Smooth muscle cell of trachea (primary cell): ENCODE measurements around the gene CYB5RL. TPM values are rescaled to one million over a fixed set of nuclear protein-coding genes. Genes with fewer than 3 reads are reported as not detected.

Source experiments
- total RNA-seq: library from RNA; depleted of rRNA; stranded (reverse); fragments of >200 nt; gene quantifications from 2 replicates; pipeline ENCODE4 v1.2.1, GENCODE V29; 2014

CYB5RL gene
- total RNA-seq = 12.2 and 12.9 TPM in 2 replicates

DNA sequence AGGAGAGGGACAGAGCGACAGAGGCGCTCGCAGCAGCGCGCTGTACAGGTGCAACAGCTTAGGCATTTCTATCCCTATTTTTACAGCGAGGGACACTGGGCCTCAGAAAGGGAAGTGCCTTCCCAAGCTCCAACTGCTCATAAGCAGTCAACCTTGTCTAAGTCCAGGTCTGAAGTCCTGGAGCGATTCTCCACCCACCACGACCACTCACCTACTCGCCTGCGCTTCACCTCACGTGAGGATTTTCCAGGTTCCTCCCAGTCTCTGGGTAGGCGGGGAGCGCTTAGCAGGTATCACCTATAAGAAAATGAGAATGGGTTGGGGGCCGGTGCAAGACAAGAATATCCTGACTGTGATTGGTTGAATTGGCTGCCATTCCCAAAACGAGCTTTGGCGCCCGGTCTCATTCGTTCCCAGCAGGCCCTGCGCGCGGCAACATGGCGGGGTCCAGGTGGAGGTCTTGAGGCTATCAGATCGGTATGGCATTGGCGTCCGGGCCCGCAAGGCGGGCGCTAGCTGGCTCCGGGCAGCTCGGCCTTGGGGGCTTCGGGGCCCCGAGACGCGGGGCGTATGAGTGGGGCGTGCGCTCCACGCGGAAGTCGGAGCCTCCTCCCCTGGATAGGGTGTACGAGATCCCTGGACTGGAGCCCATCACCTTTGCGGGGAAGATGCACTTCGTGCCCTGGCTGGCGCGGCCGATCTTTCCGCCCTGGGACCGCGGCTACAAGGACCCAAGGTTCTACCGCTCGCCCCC lies at the start of gene CYB5RL, which contains the start of gene MRPL37:
CYB5RL (minus strand) TSS at position 266 of the 754 bp plus-strand sequence. CDS start 4,414 bp downstream, outside the sequence.
MRPL37 (plus strand) TSS at position 403 of the 754 bp plus-strand sequence; CDS start at position 480, 77 bp downstream.

GRCh38 chr1:54152696-54153095 lies 47.1 kb downstream of the CYB5RL start, which contains the start of gene CDCP2:
TSS of gene CDCP2 (minus strand) at chr1:54153000. CDS start at chr1:54152922, 78 bp downstream.

Other genes with a start within 250 kb of the CYB5RL start
- not detected in 2 replicates for gene LDLRAD1, start 181.8 kb downstream of the CYB5RL start, total RNA-seq
- 297 and 392 TPM in 2 replicates for gene TMEM59, start 146.8 kb downstream of the CYB5RL start, total RNA-seq
- gene TCEANC2, start 146.4 kb downstream of the CYB5RL start, total RNA-seq = 4.5 and 5.8 TPM in 2 replicates
- gene CDCP2, start 47.0 kb downstream of the CYB5RL start, total RNA-seq = not detected in 2 replicates
- gene MRPL37, start 137 bp upstream of the CYB5RL start, total RNA-seq = 63.3 and 83.5 TPM in 2 replicates
- 10.5 and 18.9 TPM in 2 replicates for gene SSBP3, start 206.4 kb upstream of the CYB5RL start, total RNA-seq